Measurements from ENCODE around the gene SPDYE5. TPM values are rescaled to one million over a fixed set of nuclear protein-coding genes. Genes with fewer than 3 reads are reported as not detected.
"Not testable (repeated sequence)": the region's sequence is repeated elsewhere in the genome, so short reads cannot be mapped to it uniquely, and the experiment has no call there.

SPDYE5 gene
- total RNA-seq, 1 experiment from 2014 or later: not detected

DNA sequence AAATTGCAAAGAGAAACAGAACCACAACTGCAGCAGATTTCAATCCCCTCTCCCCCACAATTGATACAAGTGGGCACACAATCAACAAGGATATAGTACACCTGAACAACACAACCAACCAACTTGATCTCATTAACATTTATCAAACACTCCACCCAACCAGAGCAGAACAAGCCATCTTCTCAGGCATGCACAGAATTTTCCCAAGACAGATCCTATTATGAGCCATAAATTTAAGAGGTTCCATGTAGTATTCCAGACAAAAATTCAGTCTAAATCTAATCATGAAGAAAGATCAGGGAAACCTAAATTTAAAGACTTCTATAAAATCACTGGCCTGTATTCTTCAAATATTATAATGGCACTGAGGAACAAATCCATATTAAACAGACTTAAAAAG, 29.6 kb downstream of the SPDYE5 start:
- H3K4me3 Mint-ChIP-seq; H3K56ac ChIP-seq (ENCODE audit: insufficient read length, low read depth, low read length); H3K23me2 ChIP-seq (ENCODE audit: insufficient read length, low read depth, low read length, poor library complexity, severe bottlenecking); H3K4me1 Mint-ChIP-seq; H3K27me3 ChIP-seq (ENCODE audit: insufficient read depth, low read length); H3K27me3 Mint-ChIP-seq (ENCODE audit: low read depth); H4K8ac ChIP-seq (replicated peaks; ENCODE audit: insufficient read length, low read depth, low read length); H3K4ac ChIP-seq (ENCODE audit: low read depth, low read length); H2BK20ac ChIP-seq (ENCODE audit: low read depth, low read length, poor library complexity, severe bottlenecking); H2AK5ac ChIP-seq (ENCODE audit: insufficient read length, low read length); H3K27ac Mint-ChIP-seq; H3T11ph ChIP-seq (ENCODE audit: low read length); H4K91ac ChIP-seq (ENCODE audit: insufficient read length, low read depth, low read length); H2BK12ac ChIP-seq (ENCODE audit: insufficient read length, low read depth, low read length); H3K9ac ChIP-seq (ENCODE audit: extremely low read depth, insufficient read length, low read length); H4K5ac ChIP-seq (ENCODE audit: insufficient read length, low read depth, low read length); H4K20me1 ChIP-seq (ENCODE audit: control insufficient read depth, insufficient read depth, insufficient read length); H3K23ac ChIP-seq (ENCODE audit: insufficient read length, low read depth, low read length); H2BK15ac ChIP-seq (ENCODE audit: low read depth, low read length); H2BK120ac ChIP-seq (ENCODE audit: low read depth, low read length, poor library complexity, severe bottlenecking); H3K9me3 ChIP-seq (ENCODE audit: control insufficient read depth, low read depth, low read length); H3K18ac ChIP-seq (ENCODE audit: insufficient read length, low read depth, low read length); H3K79me1 ChIP-seq (ENCODE audit: insufficient read depth, low read depth, low read length, poor library complexity, severe bottlenecking); H2BK5ac ChIP-seq (ENCODE audit: insufficient read length, low read length); H3K4me1 ChIP-seq (ENCODE audit: insufficient read depth, low read length); H2AFZ ChIP-seq (ENCODE audit: low read length); DNase-seq; H3K79me2 ChIP-seq (ENCODE audit: insufficient read depth, low read length); H3K4me2 ChIP-seq (ENCODE audit: insufficient read depth, insufficient read length, low read length); H3K27ac ChIP-seq (ENCODE audit: insufficient read length, low read depth, low read length); H3K14ac ChIP-seq (ENCODE audit: insufficient read depth, low read length): not testable (repeated sequence)
- Mint-ChIP-seq H3K9me3 (peaks cover 13 to 15% of the 10 kb centered on the region in 2 experiments), H3K36me3 (ENCODE audit: insufficient read depth in 1 of 3, low read depth in 3 of 3) (peaks cover 50 to 70% (median 60%) of the 10 kb centered on the region in 3 experiments)

DNA sequence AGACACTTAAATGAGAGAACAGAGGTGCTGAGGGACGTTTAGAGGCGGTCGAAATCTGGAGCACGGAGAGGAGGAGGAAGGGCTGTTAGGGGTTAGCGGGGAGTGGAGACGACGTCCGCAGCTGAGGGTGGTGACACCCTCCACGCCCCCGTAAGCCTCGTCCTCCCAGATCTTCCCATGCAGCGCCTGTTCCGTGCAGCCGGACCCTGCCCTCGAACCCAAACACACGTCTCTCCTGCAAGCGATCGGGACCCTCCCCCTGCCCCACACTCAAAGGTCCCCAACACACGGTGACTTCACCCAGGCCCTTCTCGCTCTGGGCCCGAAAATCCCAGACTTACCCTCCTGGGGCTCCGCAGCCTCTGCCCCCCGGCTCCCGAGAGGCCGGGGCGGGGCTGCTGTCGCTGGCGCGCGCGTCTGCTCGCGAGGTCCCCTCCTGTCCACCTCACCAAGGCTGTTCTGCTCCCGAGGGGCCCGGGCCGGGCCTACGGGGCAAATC, 35.2 kb downstream of the SPDYE5 start:
- not testable (repeated sequence) for H3K23me2 ChIP-seq (ENCODE audit: insufficient read length, low read depth, low read length, poor library complexity, severe bottlenecking); H3K56ac ChIP-seq (ENCODE audit: insufficient read length, low read depth, low read length); H4K8ac ChIP-seq (replicated peaks; ENCODE audit: insufficient read length, low read depth, low read length); H3K23ac ChIP-seq (ENCODE audit: insufficient read length, low read depth, low read length); H2BK120ac ChIP-seq (ENCODE audit: low read depth, low read length, poor library complexity, severe bottlenecking); H3K18ac ChIP-seq (ENCODE audit: insufficient read length, low read depth, low read length); H3K79me1 ChIP-seq (ENCODE audit: insufficient read depth, low read depth, low read length, poor library complexity, severe bottlenecking); H3T11ph ChIP-seq (ENCODE audit: low read length); H2AFZ ChIP-seq (ENCODE audit: low read length); H2BK15ac ChIP-seq (ENCODE audit: low read depth, low read length); DNase-seq; H4K20me1 ChIP-seq (ENCODE audit: control insufficient read depth, insufficient read depth, insufficient read length); H2BK12ac ChIP-seq (ENCODE audit: insufficient read length, low read depth, low read length); H3K27me3 Mint-ChIP-seq (ENCODE audit: low read depth); H3K9me3 Mint-ChIP-seq; H3K4ac ChIP-seq (ENCODE audit: low read depth, low read length); H3K9me3 ChIP-seq (ENCODE audit: control insufficient read depth, low read depth, low read length); H3K27ac ChIP-seq (ENCODE audit: insufficient read length, low read depth, low read length); H2AK5ac ChIP-seq (ENCODE audit: insufficient read length, low read length); H4K5ac ChIP-seq (ENCODE audit: insufficient read length, low read depth, low read length); H4K91ac ChIP-seq (ENCODE audit: insufficient read length, low read depth, low read length); H3K4me1 ChIP-seq (ENCODE audit: insufficient read depth, low read length); H2BK5ac ChIP-seq (ENCODE audit: insufficient read length, low read length); H3K79me2 ChIP-seq (ENCODE audit: insufficient read depth, low read length); H2BK20ac ChIP-seq (ENCODE audit: low read depth, low read length, poor library complexity, severe bottlenecking); H3K27me3 ChIP-seq (ENCODE audit: insufficient read depth, low read length)
- Histone ChIP-seq H3K14ac (ENCODE audit: insufficient read depth, low read length) (peak overlapping the region; percentile 80; the same call in 1 of the 2 replicates), H3K4me2 (ENCODE audit: insufficient read depth, insufficient read length, low read length) (peak overlapping the region; percentile 82), H3K9ac (ENCODE audit: extremely low read depth, insufficient read length, low read length) (peak overlapping the region; percentile 80)
- peak overlapping the region in 2 of 3 experiments; percentile 60 to 96; a peak in 3 of 7 replicates for H3K27ac Mint-ChIP-seq
- peaks cover 29 to 34% (median 34%) of the 10 kb centered on the region in 3 experiments for H3K36me3 Mint-ChIP-seq (ENCODE audit: insufficient read depth in 1 of 3, low read depth in 3 of 3)
- peaks cover 10 to 18% of the 10 kb centered on the region in 2 experiments for H3K4me1 Mint-ChIP-seq
- no CpG with 5 or more reads among the region's 37 CpGs for WGBS (ENCODE audit: extremely low coverage, insufficient read length, low lambda C conversion rate)
- H3K4me3 Mint-ChIP-seq: peak overlapping the region; percentile 94 to 97
